CD14-positive monocyte (primary cell): ENCODE data around the gene BCAS1. TPM values are rescaled to one million over a fixed set of nuclear protein-coding genes. Genes with fewer than 3 reads are reported as not detected.

ENCODE experiments used
- DNase-seq, 3 donors: peaks; one replicate each; pipeline ENCODE4 v3.0.0-alpha.2; 2011 to 2022
- H2AFZ ChIP-seq: 2 replicates; pipeline ENCODE4 v1.6.0; 2012; ENCODE audit warnings: mild to moderate bottlenecking, low read depth, low read length, inconsistent platforms; ENCODE audit not compliant: insufficient read depth, poor library complexity, severe bottlenecking
- H3K27ac ChIP-seq, 2 donors: 1 replicate in 1 of 2; 2 replicates in 1 of 2; pipeline ENCODE4 v1.5.1; 2012 to 2013; ENCODE audit warnings: low read length in 2 of 2, control low read depth in 1 of 2, inconsistent platforms in 1 of 2, low read depth in 1 of 2, mild to moderate bottlenecking in 1 of 2
- H3K27me3 ChIP-seq, 2 donors: one replicate each; pipeline versions ENCODE4 v1.6.0 to v1.6.1; 2011 to 2013; ENCODE audit warnings: low read length in 2 of 2; ENCODE audit not compliant: control insufficient read depth in 2 of 2, insufficient read depth in 2 of 2
- H3K36me3 ChIP-seq, 2 donors: replicated peaks in 1 of 2; 1 replicate in 1 of 2; 2 replicates in 1 of 2; pipeline versions ENCODE4 v1.5.1 to v1.6.1; 2012 to 2013; ENCODE audit warnings: low read length in 2 of 2, control low read depth in 1 of 2, inconsistent platforms in 1 of 2, mild to moderate bottlenecking in 1 of 2; ENCODE audit not compliant: insufficient read depth in 2 of 2, control insufficient read depth in 1 of 2
- H3K4me1 ChIP-seq, 2 donors: 1 replicate in 1 of 2; 2 replicates in 1 of 2; pipeline versions ENCODE4 v1.5.1 to v1.6.1; 2012 to 2013; ENCODE audit warnings: low read length in 2 of 2, control low read depth in 1 of 2, inconsistent platforms in 1 of 2, mild to moderate bottlenecking in 1 of 2, moderate library complexity in 1 of 2; ENCODE audit not compliant: insufficient read depth in 2 of 2, control insufficient read depth in 1 of 2
- H3K4me2 ChIP-seq: replicated peaks from 2 replicates; pipeline ENCODE3; 2012; ENCODE audit warnings: low read length, moderate library complexity, mild to moderate bottlenecking; ENCODE audit not compliant: poor library complexity, severe bottlenecking; ENCODE audit errors: extremely low read depth
- H3K4me3 ChIP-seq, 3 experiments: fragments of 200-600 bp in 1 of 3; sonication (generic) in 1 of 3; replicated peaks in 1 of 3; 1 replicate in 2 of 3; 2 replicates in 1 of 3; pipeline ENCODE4 v1.5.1; 2011 to 2013; ENCODE audit warnings: low read length in 3 of 3, mild to moderate bottlenecking in 3 of 3, control low read depth in 2 of 3, low read depth in 2 of 3, inconsistent platforms in 1 of 3, moderate library complexity in 1 of 3
- H3K79me2 ChIP-seq: 2 replicates; pipeline ENCODE4 v1.6.0; 2012; ENCODE audit warnings: mild to moderate bottlenecking, control low read depth, inconsistent platforms, low read length, moderate library complexity; ENCODE audit not compliant: insufficient read depth
- H3K9ac ChIP-seq: 2 replicates; pipeline ENCODE4 v1.6.0; 2017; ENCODE audit warnings: low read length, mild to moderate bottlenecking; ENCODE audit not compliant: insufficient read depth, poor library complexity, severe bottlenecking
- H3K9me3 ChIP-seq, 2 donors: replicated peaks in 1 of 2; 1 replicate in 1 of 2; 2 replicates in 1 of 2; pipeline versions ENCODE4 v1.5.1 to v1.6.1; 2012 to 2013; ENCODE audit warnings: low read length in 2 of 2, control low read depth in 1 of 2; ENCODE audit not compliant: control insufficient read depth in 1 of 2, insufficient read depth in 1 of 2
- H4K20me1 ChIP-seq: 2 replicates; pipeline ENCODE4 v1.6.0; 2012; ENCODE audit warnings: mild to moderate bottlenecking, low read length, control low read depth, moderate library complexity; ENCODE audit not compliant: insufficient read depth
- H3K27ac Mint-ChIP-seq, 7 donors: one replicate each; pipeline ENCODE4 v1.8.0; 2020; ENCODE audit warnings: mild to moderate bottlenecking in 7 of 7, mixed read lengths in 7 of 7, moderate library complexity in 6 of 7, inconsistent platforms in 2 of 7
- H3K27me3 Mint-ChIP-seq, 3 donors: one replicate each; pipeline ENCODE4 v1.8.0; 2021 to 2022; ENCODE audit warnings: low read depth in 3 of 3, mild to moderate bottlenecking in 3 of 3, mixed read lengths in 3 of 3, moderate library complexity in 3 of 3, inconsistent platforms in 1 of 3
- H3K36me3 Mint-ChIP-seq, 2 donors: one replicate each; pipeline ENCODE4 v1.8.0; 2020; ENCODE audit warnings: mixed read lengths in 2 of 2, inconsistent platforms in 1 of 2, mild to moderate bottlenecking in 1 of 2
- H3K4me1 Mint-ChIP-seq: one replicate; pipeline ENCODE4 v1.8.0; 2020; ENCODE audit warnings: mild to moderate bottlenecking, mixed read lengths
- H3K4me3 Mint-ChIP-seq, 2 donors: one replicate each; pipeline ENCODE4 v1.8.0; 2020; ENCODE audit warnings: mild to moderate bottlenecking in 2 of 2, mixed read lengths in 2 of 2, moderate library complexity in 1 of 2
- H3K9me3 Mint-ChIP-seq, 7 donors: one replicate each; pipeline ENCODE4 v1.8.0; 2020 to 2022; ENCODE audit warnings: mixed read lengths in 7 of 7, mild to moderate bottlenecking in 6 of 7, moderate library complexity in 6 of 7, inconsistent platforms in 2 of 7
- WGBS: methylation state at CpG from one replicate; pipeline ENCODE4 v1.1.5; 2013; ENCODE audit warnings: missing lambda C conversion rate; ENCODE audit not compliant: insufficient coverage; 5-methylcytosine and 5-hydroxymethylcytosine counted together
- intact Hi-C, 2 donors: fragments of 100-400 bp; cut with micrococcal nuclease; formaldehyde crosslinking; loops; one replicate each; pipeline versions ENCODE4 v1.15.0 to v1.15.1; 2023
- polyA plus RNA-seq, 3 donors: library from polyadenylated mRNA; depleted of rRNA in 1 of 3; unstranded in 2 of 3; stranded (reverse) in 1 of 3; fragments of 300-500 nt in 2 of 3; fragments of >200 nt in 1 of 3; fragmentation: Illumina TruSeq in 2 of 3; gene quantifications; 1 replicate in 2 of 3; 2 replicates in 1 of 3; pipeline ENCODE4 v1.2.3, GENCODE V29; 2012 to 2021
- TF ChIP-seq, protein P1 (sequence below): fragments of 200-600 bp; IDR thresholded peaks from one replicate; pipeline ENCODE4 v1.8.0; 2022; ENCODE audit warnings: antibody characterized with exemption, mild to moderate bottlenecking

The BCAS1 gene
- polyA plus RNA-seq, 3 donors, result 0.01 to 0.02 TPM; not detected in 1

DNA sequence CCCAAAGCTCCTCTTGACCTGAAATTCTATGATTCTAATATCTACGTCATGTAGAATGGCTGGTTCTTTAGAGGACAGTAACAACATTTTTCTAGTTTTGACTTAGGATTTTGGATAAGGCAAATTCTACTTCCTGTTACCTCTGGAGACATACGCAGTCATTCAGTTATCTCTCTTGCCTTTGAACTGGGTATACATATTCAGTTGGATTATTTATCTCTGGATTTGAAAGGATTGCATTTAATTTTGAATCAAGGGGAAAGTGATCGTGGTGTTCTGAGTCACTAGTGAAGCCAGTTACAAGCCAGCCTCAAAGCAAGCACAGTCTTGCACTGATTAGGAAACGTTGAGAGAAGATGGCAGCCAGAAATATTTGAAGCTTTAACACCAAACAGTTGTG lies 35.3 kb upstream of the BCAS1 start:
- Histone ChIP-seq H3K4me3 (no peak overlapping the region), H3K9me3 (no peaks in the 10 kb centered on the region), H3K27ac (no peak overlapping the region), H3K9ac (no peak overlapping the region), H3K36me3 (no peaks in the 10 kb centered on the region), H3K4me1 (no peaks in the 10 kb centered on the region), H2AFZ (no peak overlapping the region), H3K4me2 (no peak overlapping the region), H4K20me1 (no peaks in the 10 kb centered on the region), H3K79me2 (no peaks in the 10 kb centered on the region), H3K27me3 (no peaks in the 10 kb centered on the region)
- intact Hi-C loops, result no loop called here
- Mint-ChIP-seq H3K27me3 (peaks cover 0 to 7% (median 0%) of the 10 kb centered on the region in 3 donors), H3K9me3 (no peaks in the 10 kb centered on the region), H3K27ac (no peak overlapping the region), H3K36me3 (no peaks in the 10 kb centered on the region), H3K4me3 (no peak overlapping the region), H3K4me1 (peaks cover 6% of the 10 kb centered on the region)
- DNase-seq, result no peak
- TF ChIP-seq, protein P1, sequence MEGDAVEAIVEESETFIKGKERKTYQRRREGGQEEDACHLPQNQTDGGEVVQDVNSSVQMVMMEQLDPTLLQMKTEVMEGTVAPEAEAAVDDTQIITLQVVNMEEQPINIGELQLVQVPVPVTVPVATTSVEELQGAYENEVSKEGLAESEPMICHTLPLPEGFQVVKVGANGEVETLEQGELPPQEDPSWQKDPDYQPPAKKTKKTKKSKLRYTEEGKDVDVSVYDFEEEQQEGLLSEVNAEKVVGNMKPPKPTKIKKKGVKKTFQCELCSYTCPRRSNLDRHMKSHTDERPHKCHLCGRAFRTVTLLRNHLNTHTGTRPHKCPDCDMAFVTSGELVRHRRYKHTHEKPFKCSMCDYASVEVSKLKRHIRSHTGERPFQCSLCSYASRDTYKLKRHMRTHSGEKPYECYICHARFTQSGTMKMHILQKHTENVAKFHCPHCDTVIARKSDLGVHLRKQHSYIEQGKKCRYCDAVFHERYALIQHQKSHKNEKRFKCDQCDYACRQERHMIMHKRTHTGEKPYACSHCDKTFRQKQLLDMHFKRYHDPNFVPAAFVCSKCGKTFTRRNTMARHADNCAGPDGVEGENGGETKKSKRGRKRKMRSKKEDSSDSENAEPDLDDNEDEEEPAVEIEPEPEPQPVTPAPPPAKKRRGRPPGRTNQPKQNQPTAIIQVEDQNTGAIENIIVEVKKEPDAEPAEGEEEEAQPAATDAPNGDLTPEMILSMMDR, result no peak
- 80% methylated on average over 2 of the region's 4 CpGs for WGBS

DNA sequence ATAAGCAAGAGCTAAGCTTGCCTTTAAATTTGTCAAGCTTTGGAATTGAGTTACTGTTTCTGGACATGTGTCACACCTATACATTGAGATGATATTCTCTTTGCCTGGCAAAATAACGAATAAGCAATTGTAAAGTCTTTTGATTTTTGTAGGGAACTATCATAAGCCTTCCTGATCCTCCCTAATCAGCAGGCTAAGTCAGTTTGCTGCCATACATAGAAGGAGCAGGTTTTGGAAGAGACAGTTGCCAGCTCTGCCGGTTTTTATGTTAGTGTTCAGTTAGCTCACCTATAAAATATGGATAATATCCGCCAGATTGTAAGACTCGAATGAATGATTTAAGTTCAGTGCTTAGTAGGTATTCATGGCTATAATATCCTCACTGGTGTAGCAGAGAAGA lies 34.4 kb upstream of the BCAS1 start:
- H3K27ac Mint-ChIP-seq, result no peak overlapping the region
- intact Hi-C loops, result no loop called here
- H2AFZ ChIP-seq, result no peak overlapping the region

More for the DNA sequence above, 34.4 kb upstream of the BCAS1 start:
- H3K27ac ChIP-seq, result no peak overlapping the region
- H3K4me2 ChIP-seq, result no peak overlapping the region
- TF ChIP-seq, protein P1, result no peak
- H3K36me3 ChIP-seq, result no peaks in the 10 kb centered on the region
- Mint-ChIP-seq H3K4me3 (no peak overlapping the region), H3K9me3 (no peaks in the 10 kb centered on the region), H3K4me1 (peaks cover 2% of the 10 kb centered on the region), H3K36me3 (no peaks in the 10 kb centered on the region), H3K27me3 (peaks cover 0 to 7% (median 0%) of the 10 kb centered on the region in 3 donors)
- no peaks in the 10 kb centered on the region for H4K20me1 ChIP-seq
- no peaks in the 10 kb centered on the region for H3K27me3 ChIP-seq
- H3K9ac ChIP-seq, result no peak overlapping the region
- H3K9me3 ChIP-seq, result no peaks in the 10 kb centered on the region
- DNase-seq, result no peak
- H3K79me2 ChIP-seq, result no peaks in the 10 kb centered on the region
- no peaks in the 10 kb centered on the region for H3K4me1 ChIP-seq
- no peak overlapping the region for H3K4me3 ChIP-seq
- 94% methylated on average over 3 of the region's 4 CpGs for whole genome bisulfite sequencing
